ENCODE data around the gene SP8.

DNA sequence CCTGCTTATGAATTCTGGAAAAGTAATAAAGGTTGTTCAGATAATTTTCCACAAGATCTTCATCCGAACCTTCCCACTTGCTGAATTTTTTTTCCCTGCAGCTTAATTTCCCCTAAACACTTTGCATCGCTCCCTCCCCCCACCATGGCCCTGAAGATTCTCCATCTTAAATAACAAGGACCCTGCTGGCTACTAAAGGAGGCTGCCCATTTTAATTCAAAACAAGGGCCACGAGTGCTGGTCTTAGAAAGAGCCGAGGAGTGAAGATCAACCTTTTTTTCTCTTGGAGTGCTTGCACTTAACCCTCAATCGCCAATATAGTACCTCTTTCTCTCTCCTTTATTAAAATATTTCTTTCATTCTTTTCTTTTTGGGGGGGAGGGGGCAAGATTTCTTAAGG lies 9.2 kb upstream of the SP8 start:
- TF ChIP-seq POLR2A (IDR thresholded peaks at IDR 0.05) = no peak
- TF ChIP-seq CTCF (IDR thresholded peaks at IDR 0.05) = no peak

All from body of pancreas (tissue), 4 donors.